H1 (cell line): ENCODE measurements around the gene RFLNA. TPM values are rescaled to one million over a fixed set of nuclear protein-coding genes. Genes with fewer than 3 reads are reported as not detected.

ENCODE experiments used
- CTBP2 ChIP-seq: IDR thresholded peaks from 2 replicates; pipeline ENCODE4 v1.7.0; 2011; ENCODE audit warnings: borderline replicate concordance, mild to moderate bottlenecking, moderate library complexity, mixed read lengths, low read length; ENCODE audit not compliant: insufficient read depth, insufficient read length
- KDM4A ChIP-seq: IDR thresholded peaks from one replicate; pipeline ENCODE4 v1.7.1; 2012; ENCODE audit warnings: low read depth, mild to moderate bottlenecking, moderate library complexity, low read length, inconsistent platforms; ENCODE audit not compliant: severe bottlenecking
- RFX5 ChIP-seq: IDR thresholded peaks from 2 replicates; pipeline ENCODE4 v1.6.1; 2011; ENCODE audit warnings: low read depth, low read length, improper control_type of control experiment, borderline replicate concordance
- polyA plus RNA-seq, 7 experiments: library from polyadenylated mRNA; depleted of rRNA in 3 of 7; stranded (reverse) in 5 of 7; unstranded in 2 of 7; fragments of >200 nt in 5 of 7; fragments of 200-250 nt in 2 of 7; gene quantifications; 1 replicate in 5 of 7; 2 replicates in 1 of 7; 4 replicates in 1 of 7; pipeline versions ENCODE4 v1.2.1 to v1.2.3, GENCODE V29; 2011 to 2013; ENCODE audit warnings: missing spikeins in 2 of 7, mixed read lengths in 2 of 7
- total RNA-seq: library from RNA; stranded (reverse); fragmentation: NEBNext Ultra II Directional; extraction: Animal tissue kit (Norgen Biotek cat#: 25700); gene quantifications from 2 replicates; pipeline ENCODE4 v1.2.1, GENCODE V29; 2021

The RFLNA gene
- total and polyA plus RNA-seq, 2 of the 8 experiments (the other 6 are each of a cell fraction or from before 2014, with no cell fraction given): 6.4 to 6.6 TPM

DNA sequence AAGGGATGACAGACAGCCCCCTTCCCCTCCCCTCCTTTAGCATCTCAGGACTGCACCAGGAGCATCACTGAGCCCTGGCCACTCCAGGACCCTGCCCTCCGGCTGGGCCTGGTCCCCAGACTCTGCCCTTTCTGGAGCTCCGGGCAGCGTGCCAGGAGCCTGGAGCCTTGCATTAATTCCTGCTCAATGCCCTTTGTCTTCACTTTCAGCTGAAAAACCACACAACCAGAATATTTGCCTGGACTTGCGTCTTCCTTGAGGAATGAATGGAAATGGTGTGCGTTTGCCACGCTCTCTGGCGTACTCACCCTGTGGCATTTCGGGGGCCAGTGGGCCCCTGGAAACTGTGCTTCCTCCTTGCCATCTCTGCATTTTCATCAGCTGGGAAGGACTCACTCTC lies 8.5 kb upstream of the RFLNA start (continued):
- TF ChIP-seq RFX5: no peak
- TF ChIP-seq KDM4A: no peak
- no peak for TF ChIP-seq CTBP2
